Lung (tissue), 12 donors: ENCODE results near the gene AREL1. TPM values are rescaled to one million over a fixed set of nuclear protein-coding genes. Genes with fewer than 3 reads are reported as not detected.

ENCODE experiments used
- ATAC-seq: fragments of 200-7000 bp; cut with Tn5 transposase; one replicate; pipeline ENCODE4 v1.9.1; 2020; ENCODE audit warnings: moderate number of reproducible peaks; ENCODE audit not compliant: insufficient read depth, low FRiP score
- DNase-seq, 3 donors: peaks; one replicate each; pipeline ENCODE4 v3.0.0-alpha.2; 2013 to 2017
- H3K27ac ChIP-seq, 2 donors: one replicate each; pipeline ENCODE4 v1.5.1; 2013; ENCODE audit warnings: mild to moderate bottlenecking in 2 of 2, moderate library complexity in 2 of 2, control low read depth in 1 of 2, inconsistent platforms in 1 of 2, low read depth in 1 of 2, low read length in 1 of 2
- H3K27me3 ChIP-seq, 3 donors: one replicate each; pipeline ENCODE4 v1.5.1; 2013; ENCODE audit warnings: low read length in 2 of 3; ENCODE audit not compliant: control insufficient read depth in 3 of 3, insufficient read depth in 3 of 3
- H3K36me3 ChIP-seq, 4 donors: one replicate each; pipeline ENCODE4 v1.5.1; 2013; ENCODE audit warnings: low read length in 4 of 4, mild to moderate bottlenecking in 1 of 4, moderate library complexity in 1 of 4; ENCODE audit not compliant: control insufficient read depth in 4 of 4, insufficient read depth in 4 of 4
- H3K4me1 ChIP-seq, 5 donors: one replicate each; pipeline ENCODE4 v1.5.1; 2013; ENCODE audit warnings: low read length in 5 of 5, mild to moderate bottlenecking in 2 of 5, moderate library complexity in 1 of 5; ENCODE audit not compliant: control insufficient read depth in 5 of 5, insufficient read depth in 5 of 5
- H3K4me3 ChIP-seq: one replicate; pipeline ENCODE4 v1.5.1; 2013; ENCODE audit warnings: mild to moderate bottlenecking, control low read depth, moderate library complexity
- H3K9ac ChIP-seq, 2 donors: one replicate each; pipeline ENCODE4 v1.5.1; 2013; ENCODE audit warnings: low read length in 2 of 2, control low read depth in 1 of 2; ENCODE audit not compliant: insufficient read depth in 1 of 2
- H3K9me3 ChIP-seq, 4 donors: one replicate each; pipeline ENCODE4 v1.5.1; 2013; ENCODE audit warnings: low read length in 3 of 4, mild to moderate bottlenecking in 1 of 4, moderate library complexity in 1 of 4; ENCODE audit not compliant: control insufficient read depth in 4 of 4, insufficient read depth in 3 of 4
- WGBS, 2 donors: extraction: QIAGEN DNeasy Blood & Tissue Kit; methylation state at CpG; one replicate each; pipeline ENCODE4 v1.1.7; 2013; 5-methylcytosine and 5-hydroxymethylcytosine counted together
- polyA plus RNA-seq, 2 donors: library from polyadenylated mRNA; stranded (reverse); fragments of 200-250 nt; gene quantifications; one replicate each; pipeline ENCODE4 v1.2.1, GENCODE V29; 2013
- total RNA-seq, 2 donors: library from RNA; depleted of rRNA in 1 of 2; stranded (reverse); fragments of >200 nt in 1 of 2; gene quantifications; one replicate each; pipeline ENCODE4 v1.2.1, GENCODE V29; 2014 to 2021
- TF ChIP-seq, protein P1 (sequence below): IDR thresholded peaks from 2 replicates; pipeline ENCODE4 v1.5.1; 2012; ENCODE audit warnings: mild to moderate bottlenecking; ENCODE audit errors: control extremely low read depth, extremely low read depth
- donor health status: control.
- donor health status: control.
- donor health status: Bipolar disorder and iron deficiency.
- donor health status: healthy.
- donor health status: DM: yes; HTN: yes; CAD: no.

The AREL1 gene
- total and polyA plus RNA-seq, 4 donors = 10.5 to 41.6 (median 23.8) TPM

DNA sequence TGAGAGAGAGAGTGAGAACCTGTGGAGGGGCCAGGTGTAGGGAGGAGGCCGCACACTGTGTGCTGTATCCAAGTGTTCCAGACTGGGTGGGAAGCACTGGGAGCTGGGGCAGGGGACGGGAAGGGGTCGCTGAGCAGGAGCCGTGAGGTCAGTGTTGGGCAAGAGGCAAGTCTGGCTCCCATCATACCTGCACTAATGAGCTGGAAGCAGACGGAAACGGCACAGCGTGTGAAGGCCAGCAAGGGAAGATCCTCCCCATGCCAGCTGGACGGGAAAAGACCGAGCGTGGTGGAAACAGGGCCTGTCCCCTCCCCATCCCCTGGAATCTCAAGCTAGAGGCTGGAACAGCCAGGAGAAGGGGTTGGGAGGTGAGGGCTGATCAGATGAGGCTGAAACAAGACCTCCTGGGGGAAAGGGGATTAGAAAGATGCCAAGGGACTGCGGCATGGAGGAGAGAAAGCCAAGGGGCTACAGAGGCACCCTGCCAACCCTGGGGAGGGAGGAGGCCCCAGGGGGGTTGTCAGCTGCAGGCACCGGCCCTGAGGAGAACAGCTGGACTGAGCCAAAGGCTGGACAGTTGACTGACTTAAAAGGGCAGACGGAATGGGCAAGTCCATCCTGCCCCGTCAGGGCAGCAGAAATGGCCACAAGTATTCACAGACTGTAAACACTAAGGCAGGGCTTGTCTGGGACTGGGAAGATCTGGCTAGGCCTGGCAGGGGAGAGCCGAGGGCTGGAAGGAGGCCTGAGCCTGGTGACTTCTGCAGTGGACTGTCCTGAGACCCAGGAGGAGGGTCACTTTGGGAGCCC, 81.8 kb downstream of the AREL1 start:
- no peak for ATAC-seq
- H3K4me1 ChIP-seq = peaks cover 0 to 7% (median 0%) of the 10 kb centered on the region in 5 donors
- H3K27ac ChIP-seq = peak overlapping the region in 1 of 2 donors; percentile 43
- DNase-seq = no peak
- no peak overlapping the region for H3K9ac ChIP-seq
- H3K9me3 ChIP-seq = no peaks in the 10 kb centered on the region
- H3K27me3 ChIP-seq = no peaks in the 10 kb centered on the region
- H3K4me3 ChIP-seq = no peak overlapping the region
- no peaks in the 10 kb centered on the region for H3K36me3 ChIP-seq
- WGBS, 2 donors = 78 to 87% methylated on average over 15 of the region's 15 CpGs
- TF ChIP-seq, protein P1, sequence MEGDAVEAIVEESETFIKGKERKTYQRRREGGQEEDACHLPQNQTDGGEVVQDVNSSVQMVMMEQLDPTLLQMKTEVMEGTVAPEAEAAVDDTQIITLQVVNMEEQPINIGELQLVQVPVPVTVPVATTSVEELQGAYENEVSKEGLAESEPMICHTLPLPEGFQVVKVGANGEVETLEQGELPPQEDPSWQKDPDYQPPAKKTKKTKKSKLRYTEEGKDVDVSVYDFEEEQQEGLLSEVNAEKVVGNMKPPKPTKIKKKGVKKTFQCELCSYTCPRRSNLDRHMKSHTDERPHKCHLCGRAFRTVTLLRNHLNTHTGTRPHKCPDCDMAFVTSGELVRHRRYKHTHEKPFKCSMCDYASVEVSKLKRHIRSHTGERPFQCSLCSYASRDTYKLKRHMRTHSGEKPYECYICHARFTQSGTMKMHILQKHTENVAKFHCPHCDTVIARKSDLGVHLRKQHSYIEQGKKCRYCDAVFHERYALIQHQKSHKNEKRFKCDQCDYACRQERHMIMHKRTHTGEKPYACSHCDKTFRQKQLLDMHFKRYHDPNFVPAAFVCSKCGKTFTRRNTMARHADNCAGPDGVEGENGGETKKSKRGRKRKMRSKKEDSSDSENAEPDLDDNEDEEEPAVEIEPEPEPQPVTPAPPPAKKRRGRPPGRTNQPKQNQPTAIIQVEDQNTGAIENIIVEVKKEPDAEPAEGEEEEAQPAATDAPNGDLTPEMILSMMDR = no peak

DNA sequence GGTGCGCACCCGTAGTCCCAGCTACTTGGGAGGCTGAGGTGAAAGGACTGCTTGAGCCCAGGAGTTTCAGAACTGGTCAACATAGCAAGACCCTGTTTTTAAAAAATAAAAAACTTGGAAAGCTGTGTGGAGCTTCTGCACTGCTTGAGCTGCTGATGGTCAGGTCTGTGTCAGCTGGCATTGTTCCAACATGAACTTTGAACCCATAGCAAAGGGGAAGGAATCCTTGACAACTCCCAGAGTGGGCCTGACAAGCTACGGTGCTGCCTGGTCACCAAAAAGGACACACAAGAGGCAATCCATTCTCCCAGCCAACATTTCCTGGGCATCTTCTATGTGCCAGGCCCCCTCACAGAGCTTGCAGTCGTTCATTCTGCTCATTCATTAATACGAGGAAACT, 84.5 kb downstream of the AREL1 start:
- DNase-seq (no peak), ATAC-seq (no peak)
- no peaks in the 10 kb centered on the region for H3K27me3 ChIP-seq
- 68 to 80% methylated on average over 5 of the region's 5 CpGs for WGBS, 2 donors
- H3K9ac ChIP-seq = no peak overlapping the region
- no peak overlapping the region for H3K4me3 ChIP-seq
- H3K36me3 ChIP-seq = no peaks in the 10 kb centered on the region
- TF ChIP-seq, protein P1 = no peak
- no peak overlapping the region for H3K27ac ChIP-seq
- peaks cover 0 to 7% (median 0%) of the 10 kb centered on the region in 5 donors for H3K4me1 ChIP-seq
- H3K9me3 ChIP-seq = no peaks in the 10 kb centered on the region

DNA sequence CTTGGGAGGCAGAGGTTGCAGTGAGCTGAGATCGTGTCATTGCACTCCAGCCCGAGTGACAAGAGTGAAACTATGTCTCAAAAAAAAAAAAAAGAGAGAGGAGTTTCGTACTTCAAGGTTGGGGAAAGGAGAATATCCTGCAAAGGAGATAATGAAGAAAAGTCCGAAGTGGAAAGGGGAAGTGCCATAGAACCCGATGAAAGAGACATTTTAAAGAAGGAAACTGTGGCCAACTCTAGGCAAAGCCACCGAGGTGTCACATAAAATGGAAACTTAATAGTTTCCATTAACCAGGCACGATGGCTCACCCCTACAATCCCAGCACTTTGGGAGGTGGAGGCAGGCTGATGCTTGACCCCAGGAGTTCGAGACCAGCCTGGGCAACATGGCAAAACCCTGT, 85.8 kb downstream of the AREL1 start:
- no peak overlapping the region for H3K9ac ChIP-seq
- peaks cover 0 to 7% (median 0%) of the 10 kb centered on the region in 5 donors for H3K4me1 ChIP-seq
- WGBS, 2 donors = 31 to 55% methylated on average over 8 of the region's 8 CpGs
- TF ChIP-seq, protein P1 = no peak
- H3K36me3 ChIP-seq = no peaks in the 10 kb centered on the region
- no peaks in the 10 kb centered on the region for H3K27me3 ChIP-seq
- ATAC-seq (no peak), DNase-seq (no peak)
- no peaks in the 10 kb centered on the region for H3K9me3 ChIP-seq
- no peak overlapping the region for H3K27ac ChIP-seq
- no peak overlapping the region for H3K4me3 ChIP-seq
